Cardiac fibroblast (primary cell): ENCODE measurements around the gene ERC2.

Experiments used
- DNase-seq, 2 donors: peaks; one replicate each; pipeline versions ENCODE4 v3.0.0 to v3.0.0-alpha.2; 2010; ENCODE audit warnings: low read depth in 2 of 2
- H3K4me3 ChIP-seq, 2 donors: replicated peaks in 1 of 2; 1 replicate in 1 of 2; 2 replicates in 1 of 2; pipeline ENCODE4 v1.5.1; 2011; ENCODE audit warnings: low read depth in 2 of 2, low read length in 2 of 2, mild to moderate bottlenecking in 2 of 2, moderate library complexity in 1 of 2
- TF ChIP-seq, protein P1 (sequence below): IDR thresholded peaks from one replicate; pipeline ENCODE4 v1.5.1; 2011; ENCODE audit warnings: low read depth, mild to moderate bottlenecking, low read length, inconsistent platforms

Gene ERC2

DNA sequence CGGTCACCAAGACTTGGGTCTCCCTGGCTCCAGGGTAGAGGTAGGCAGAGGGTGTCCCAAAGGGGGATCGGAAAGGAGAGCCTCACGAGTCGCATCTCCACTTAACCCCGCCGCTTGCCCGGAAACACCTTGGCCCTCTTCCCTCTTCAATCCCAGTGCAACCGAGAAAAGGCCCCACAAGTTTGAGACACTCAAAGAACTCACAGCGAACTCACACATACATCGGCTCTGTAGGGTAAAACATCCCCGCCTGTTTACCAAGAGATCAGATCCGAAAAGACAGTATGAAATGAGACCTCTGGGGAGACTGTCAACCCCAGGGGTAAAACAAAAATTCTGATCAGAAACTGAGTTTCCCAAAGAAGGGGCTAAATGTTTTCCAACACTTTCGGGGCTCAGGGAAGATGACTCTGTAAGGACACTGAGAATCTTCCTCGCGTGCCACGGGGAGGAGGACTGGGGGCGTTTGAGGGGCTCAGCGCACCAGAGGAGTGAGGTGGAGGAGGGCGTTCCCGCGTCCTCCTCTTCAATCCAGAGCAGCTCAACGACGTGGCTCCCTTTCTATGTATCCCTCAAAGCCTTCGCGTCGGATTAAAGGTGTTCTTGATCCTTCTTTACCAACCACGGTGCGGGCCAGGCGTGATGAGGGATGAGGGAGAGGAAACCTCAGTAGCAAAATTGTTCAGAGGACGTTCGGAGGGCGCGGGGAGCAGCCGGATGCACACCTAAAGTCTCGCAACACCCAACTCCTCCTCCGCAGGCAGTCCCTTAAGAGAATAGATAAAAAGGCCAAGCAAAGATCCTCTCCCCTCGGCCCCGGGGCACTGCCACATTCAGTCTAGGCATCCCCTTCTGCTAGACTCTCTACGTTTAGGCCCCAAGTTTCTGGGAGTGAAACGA is 984.8 kb downstream of the ERC2 start:
- peak overlapping the region in 1 of 2 donors; percentile 56 for H3K4me3 ChIP-seq
- DNase-seq: no peak
- TF ChIP-seq, protein P1, sequence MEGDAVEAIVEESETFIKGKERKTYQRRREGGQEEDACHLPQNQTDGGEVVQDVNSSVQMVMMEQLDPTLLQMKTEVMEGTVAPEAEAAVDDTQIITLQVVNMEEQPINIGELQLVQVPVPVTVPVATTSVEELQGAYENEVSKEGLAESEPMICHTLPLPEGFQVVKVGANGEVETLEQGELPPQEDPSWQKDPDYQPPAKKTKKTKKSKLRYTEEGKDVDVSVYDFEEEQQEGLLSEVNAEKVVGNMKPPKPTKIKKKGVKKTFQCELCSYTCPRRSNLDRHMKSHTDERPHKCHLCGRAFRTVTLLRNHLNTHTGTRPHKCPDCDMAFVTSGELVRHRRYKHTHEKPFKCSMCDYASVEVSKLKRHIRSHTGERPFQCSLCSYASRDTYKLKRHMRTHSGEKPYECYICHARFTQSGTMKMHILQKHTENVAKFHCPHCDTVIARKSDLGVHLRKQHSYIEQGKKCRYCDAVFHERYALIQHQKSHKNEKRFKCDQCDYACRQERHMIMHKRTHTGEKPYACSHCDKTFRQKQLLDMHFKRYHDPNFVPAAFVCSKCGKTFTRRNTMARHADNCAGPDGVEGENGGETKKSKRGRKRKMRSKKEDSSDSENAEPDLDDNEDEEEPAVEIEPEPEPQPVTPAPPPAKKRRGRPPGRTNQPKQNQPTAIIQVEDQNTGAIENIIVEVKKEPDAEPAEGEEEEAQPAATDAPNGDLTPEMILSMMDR: no peak

DNA sequence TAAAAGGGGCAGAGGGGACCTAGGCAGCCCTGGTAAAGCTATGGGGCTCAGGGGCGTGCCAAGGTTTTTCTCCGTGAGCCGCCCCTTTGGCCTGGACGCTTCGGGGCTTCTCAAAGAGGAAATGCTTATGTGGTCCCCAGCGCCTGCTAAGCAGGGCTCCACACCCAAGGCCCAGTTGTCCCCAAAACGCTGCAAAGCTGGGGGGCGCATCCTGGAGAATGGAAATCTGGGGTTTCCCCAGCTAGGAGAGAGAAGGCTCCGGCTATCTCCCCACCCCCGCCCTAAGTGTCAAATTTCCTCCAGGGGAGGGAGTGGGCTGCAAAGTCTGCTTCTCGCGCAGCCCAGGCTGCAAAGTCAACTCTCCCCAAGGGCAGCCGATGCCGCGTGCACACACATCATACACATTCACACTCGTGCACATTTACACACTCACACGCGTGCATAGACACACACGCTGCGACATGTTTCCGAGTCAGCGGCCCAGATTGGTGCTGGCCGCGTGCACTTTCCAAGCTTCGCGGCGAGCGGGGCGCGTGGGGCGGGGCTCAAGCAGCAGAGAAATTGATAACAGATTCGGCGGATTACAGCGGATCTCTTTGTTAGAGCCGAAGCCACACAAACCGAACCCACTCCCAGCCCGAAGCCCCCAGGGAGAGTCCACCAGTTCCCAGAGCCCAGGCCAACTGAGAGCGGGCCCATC is 985.6 kb downstream of the ERC2 start:
- DNase-seq: no peak
- H3K4me3 ChIP-seq: peak overlapping the region in 1 of 2 donors; percentile 56
- TF ChIP-seq, protein P1: no peak

DNA sequence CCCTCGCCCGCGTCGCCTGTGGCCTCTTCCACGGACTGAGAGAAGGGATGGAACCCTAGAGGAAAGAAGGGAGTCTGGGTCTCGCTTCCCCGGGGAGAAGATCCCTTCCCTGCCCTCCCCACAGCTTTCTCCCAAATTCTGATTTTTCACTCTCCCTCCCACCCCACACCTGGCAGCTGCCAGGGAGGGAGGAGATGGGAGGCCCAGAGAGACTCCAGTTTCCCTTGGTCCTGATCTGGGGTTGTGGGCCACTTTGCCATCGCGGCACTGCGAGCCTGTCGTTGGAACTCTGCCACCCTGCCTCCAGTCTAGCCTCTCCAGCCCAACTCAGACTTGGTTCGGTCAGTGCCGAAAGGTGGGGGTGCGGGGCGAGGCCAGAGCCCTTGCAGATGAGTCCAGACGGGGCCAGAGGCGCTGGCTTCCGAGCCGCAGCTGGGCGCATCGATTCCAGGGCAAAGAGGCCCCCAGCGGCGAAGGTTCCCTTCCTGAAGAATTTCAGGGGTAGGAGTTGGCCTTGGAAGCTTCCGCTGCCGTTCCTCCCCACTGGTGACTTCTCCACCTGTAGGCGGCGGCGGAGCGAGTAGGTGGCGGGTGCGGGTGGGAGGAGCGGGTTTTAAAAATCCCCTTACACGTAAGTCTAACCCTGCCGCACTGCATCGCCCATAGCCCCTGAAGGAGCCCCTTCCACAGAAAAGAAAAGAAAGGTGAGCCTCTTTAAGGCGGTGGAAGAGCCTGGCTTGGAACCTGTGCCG is 986.3 kb downstream of the ERC2 start:
- DNase-seq: peak in 1 of 2 donors; percentile 61

DNA sequence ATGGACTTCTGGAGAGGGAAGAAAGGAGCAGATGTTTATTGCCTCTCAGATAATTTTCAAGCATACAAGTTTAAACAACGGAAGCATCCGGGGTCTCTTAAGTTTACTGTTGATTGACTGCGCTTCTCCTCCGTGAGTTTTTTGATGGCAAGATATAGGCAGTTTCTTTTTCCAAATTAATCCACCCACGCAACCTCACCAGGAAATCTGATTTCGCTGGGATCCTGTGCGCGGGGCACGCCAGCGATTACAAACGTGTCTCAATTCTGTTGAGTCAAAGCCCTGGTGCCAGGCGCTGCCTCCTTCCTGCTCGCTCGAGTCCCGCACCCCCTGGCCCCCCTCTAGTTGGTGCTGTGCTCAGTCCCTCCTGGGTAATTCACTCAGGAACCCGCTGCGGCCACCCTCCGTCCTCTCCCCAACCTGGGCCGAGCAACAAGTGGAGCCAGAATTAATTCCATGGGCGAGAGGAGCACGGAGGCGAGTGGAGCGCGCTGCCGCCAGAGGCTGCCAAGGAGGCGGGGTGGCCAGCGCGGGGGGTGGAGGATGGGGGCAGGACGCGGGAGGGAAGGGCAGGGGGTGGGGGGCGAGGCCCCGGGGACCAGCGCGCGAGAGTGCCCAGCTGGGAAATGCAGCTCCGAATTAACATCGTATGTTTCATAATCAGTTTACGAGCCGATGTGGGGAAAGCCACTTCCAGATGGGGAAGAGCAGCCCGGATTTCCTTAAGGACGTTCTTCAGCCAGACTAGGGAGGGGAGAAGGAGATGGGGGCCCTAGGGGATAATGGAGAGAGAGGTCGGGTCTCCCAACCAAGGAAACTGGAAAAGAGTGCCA is 987.1 kb downstream of the ERC2 start:
- DNase-seq: peak; percentile 52 to 69
- TF ChIP-seq, protein P1: no peak
- H3K4me3 ChIP-seq: peak overlapping the region; percentile 39 to 56

More for the DNA sequence above, 986.3 kb downstream of the ERC2 start:
- peak overlapping the region; percentile 39 to 56 for H3K4me3 ChIP-seq
- TF ChIP-seq, protein P1: peak; percentile 34

DNA sequence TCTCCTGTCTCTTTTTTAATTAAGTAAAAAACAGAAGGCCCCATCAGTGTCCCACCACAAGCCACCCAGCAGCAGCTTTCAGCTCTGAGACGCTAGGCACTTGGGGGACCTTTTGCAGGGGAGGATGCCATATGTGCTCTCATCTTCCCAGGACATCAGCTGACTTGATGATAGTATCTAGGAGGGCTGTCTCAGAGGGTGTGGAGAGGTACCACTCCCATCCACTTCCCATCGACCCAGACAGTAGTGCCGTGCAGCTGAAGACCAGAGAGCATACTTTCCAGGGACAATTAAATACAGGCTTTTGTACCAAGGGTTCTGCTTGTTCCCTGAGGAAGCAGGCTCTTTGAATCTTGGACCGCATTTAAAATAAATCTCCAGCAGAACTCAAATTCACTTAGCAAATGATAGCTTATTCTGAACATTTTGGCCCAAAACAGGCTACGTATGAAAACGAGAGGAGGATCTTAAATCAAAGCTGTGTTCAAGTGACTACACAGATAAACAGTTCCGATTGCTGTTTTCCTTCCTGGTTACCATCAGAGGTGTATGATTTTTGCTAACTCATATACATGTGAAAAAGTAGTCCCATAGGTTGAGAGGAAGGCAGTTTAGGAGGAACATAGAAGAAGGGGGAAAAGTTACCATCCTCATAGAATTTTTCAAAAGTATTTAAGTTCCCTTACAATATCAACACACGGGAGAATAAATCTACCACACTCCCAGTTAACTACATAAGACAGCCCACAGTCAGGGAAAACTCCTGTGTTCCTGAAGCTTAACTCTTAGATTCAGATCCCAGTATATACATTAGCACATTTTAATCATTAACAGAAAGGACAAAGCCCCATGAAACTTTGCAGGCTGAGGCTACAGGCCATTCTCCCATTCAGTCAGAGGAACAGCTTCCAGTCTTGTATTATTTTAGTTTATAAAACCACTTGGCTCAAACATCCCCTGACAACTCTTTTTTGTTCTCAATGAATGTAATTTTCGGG is 990.7 kb downstream of the ERC2 start:
- DNase-seq: no peak
- TF ChIP-seq, protein P1: no peak
- peak overlapping the region in 1 of 2 donors; percentile 32 for H3K4me3 ChIP-seq
